ENCODE measurements around the gene TP53.
"Not testable (repeated sequence)": the region's sequence is repeated elsewhere in the genome, so short reads cannot be mapped to it uniquely, and the experiment has no call there.

Gene TP53

GRCh38 chr17:7631398-7632380 lies 55.6 kb downstream of the TP53 start:
- no peak for DNase-seq (ENCODE audit: low spot score)

GRCh38 chr17:7629939-7630571 lies 57.2 kb downstream of the TP53 start, which contains the start of gene SHBG:
TSS of gene SHBG (plus strand) at chr17:7630135. CDS start at chr17:7630173, 38 bp downstream.
- DNase-seq (ENCODE audit: low spot score), result no peak

- peak; percentile 97 for DNase-seq (ENCODE audit: low spot score)
Observed at GRCh38 chr17:7627250-7628121, 59.8 kb downstream of the TP53 start, which contains the start of gene SAT2. TSS of gene SAT2 (minus strand) at chr17:7627821. CDS start at chr17:7627635, 186 bp downstream.

GRCh38 chr17:7626956-7627249 lies 60.4 kb downstream of the TP53 start:
- DNase-seq (ENCODE audit: low spot score), result no peak

- peak; percentile 59 for DNase-seq (ENCODE audit: low spot score)
Observed at GRCh38 chr17:7626307-7626706, 61.0 kb downstream of the TP53 start.

GRCh38 chr17:7625749-7626148 lies 61.5 kb downstream of the TP53 start:
- DNase-seq (ENCODE audit: low spot score), result not testable (repeated sequence)

- DNase-seq (ENCODE audit: low spot score), result no peak
Observed at GRCh38 chr17:7623661-7624060, 63.6 kb downstream of the TP53 start.

- no peak for DNase-seq (ENCODE audit: low spot score)
Observed at GRCh38 chr17:7620835-7621234, 66.5 kb downstream of the TP53 start.

- no peak for DNase-seq (ENCODE audit: low spot score)
Observed at GRCh38 chr17:7618608-7619007, 68.7 kb downstream of the TP53 start.

Data from Ammon's horn (tissue), 1 donor.